Left ventricle myocardium superior (tissue), 1 donor: ENCODE results near the gene KCNJ6. TPM values are rescaled to one million over a fixed set of nuclear protein-coding genes. Genes with fewer than 3 reads are reported as not detected.
"Not testable (repeated sequence)": the region's sequence is repeated elsewhere in the genome, so short reads cannot be mapped to it uniquely, and the experiment has no call there.

Experiments
- ATAC-seq: fragments of 200-7000 bp; cut with Tn5 transposase; one replicate; pipeline ENCODE4 v1.9.1; 2020; ENCODE audit warnings: mild to moderate bottlenecking, moderate library complexity
- DNase-seq: peaks from one replicate; pipeline ENCODE4 v3.0.0-alpha.2; 2020
- intact Hi-C: fragments of 100-400 bp; cut with micrococcal nuclease; formaldehyde crosslinking; loops from one replicate; pipeline ENCODE4 v1.11.0; 2022
- long read RNA-seq: library from polyadenylated mRNA; unstranded; transcript quantifications from one replicate; pipeline ENCODE4 v2.0.0, GENCODE V29; 2021
- total RNA-seq: library from RNA; stranded (reverse); fragmentation: NEBNext Ultra II Directional; extraction: Animal tissue kit (Norgen Biotek cat#: 25700); gene quantifications from one replicate; pipeline ENCODE4 v1.2.1, GENCODE V29; 2021
- donor health status: DM: no; HTN: yes; CAD: no; lungs with severe emphysema.

The KCNJ6 gene, protein sequence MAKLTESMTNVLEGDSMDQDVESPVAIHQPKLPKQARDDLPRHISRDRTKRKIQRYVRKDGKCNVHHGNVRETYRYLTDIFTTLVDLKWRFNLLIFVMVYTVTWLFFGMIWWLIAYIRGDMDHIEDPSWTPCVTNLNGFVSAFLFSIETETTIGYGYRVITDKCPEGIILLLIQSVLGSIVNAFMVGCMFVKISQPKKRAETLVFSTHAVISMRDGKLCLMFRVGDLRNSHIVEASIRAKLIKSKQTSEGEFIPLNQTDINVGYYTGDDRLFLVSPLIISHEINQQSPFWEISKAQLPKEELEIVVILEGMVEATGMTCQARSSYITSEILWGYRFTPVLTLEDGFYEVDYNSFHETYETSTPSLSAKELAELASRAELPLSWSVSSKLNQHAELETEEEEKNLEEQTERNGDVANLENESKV
- not detected for total RNA-seq
- long read RNA-seq: 0 reads

DNA sequence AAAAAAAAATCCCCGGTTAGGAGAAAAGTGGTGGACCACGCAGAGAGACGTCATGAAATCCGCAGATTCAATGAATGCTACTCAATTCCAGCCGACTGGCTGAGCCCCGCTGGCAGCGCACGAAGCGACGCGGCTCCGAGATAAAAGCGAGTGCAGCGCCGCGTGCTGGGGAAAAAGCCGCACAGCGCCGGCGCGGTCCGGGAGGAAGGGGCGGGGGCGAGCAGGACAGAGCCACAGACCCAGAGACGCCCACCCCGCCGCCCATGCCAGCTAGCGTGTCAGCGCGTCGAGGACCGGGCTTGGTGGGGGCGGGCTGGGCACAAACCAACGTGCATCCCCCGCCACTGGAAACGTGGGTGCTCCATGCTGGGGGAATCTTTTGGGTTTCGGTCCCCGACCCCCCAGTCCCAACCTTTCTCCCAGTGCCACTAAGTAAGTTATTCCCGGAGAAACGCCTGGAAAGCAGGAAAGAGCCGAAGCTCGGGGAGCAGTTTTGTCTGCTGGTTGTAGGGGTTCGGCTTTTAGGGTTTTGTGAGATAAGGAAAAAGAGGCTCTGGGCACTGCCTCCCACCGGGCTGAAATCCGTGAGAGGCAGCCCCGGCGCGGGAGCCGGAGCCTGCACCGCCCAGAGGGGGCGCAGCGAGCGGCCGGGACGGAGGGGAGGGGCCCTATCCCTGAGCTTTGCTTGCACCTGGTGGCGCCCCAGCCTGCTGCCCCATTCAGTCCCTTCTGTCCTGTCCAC, at the start of gene KCNJ6:
KCNJ6 (minus strand) TSS at position 148 of the 742 bp plus-strand sequence. CDS start 75,775 bp downstream, outside the sequence.
- ATAC-seq: peak; percentile 70
- DNase-seq: peak; percentile 49
- intact Hi-C loops: no loop called here

DNA sequence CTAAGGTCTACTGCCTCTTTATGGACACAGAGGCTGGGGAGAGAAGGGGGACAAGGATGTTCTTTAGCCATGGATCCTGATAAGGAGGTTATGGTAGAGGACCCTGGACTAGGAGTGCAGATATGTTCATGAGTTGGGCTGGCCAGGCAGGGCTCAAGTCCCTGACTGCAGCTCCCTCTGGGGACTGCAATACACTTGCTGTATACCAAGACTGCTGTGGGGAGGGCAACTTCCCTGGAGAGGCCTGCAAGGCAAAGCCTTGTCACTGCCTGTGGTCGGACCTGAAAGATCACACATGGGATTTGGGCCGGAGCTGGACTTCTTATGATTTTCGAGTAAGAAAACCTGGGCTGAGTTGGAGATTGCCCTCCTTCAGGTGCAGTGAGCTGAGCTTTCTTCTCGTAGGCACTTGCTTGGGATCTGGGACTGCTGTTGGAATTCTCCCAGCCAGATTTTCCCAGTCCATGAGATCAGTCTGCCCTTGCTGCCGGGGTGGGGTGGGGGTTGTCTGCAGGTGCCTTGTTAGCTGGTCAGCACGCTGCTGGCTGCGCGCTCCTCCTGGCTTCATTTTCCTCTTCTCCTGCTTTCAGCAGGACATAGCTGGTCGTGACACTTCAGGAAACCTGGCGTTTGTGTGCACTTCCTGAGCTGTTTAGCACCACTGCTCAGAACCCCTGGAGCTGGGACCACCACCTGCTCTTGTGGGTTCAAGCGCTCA, 49.0 kb upstream of the KCNJ6 start:
- DNase-seq (no peak), ATAC-seq (no peak)
- intact Hi-C loops: no loop called here

DNA sequence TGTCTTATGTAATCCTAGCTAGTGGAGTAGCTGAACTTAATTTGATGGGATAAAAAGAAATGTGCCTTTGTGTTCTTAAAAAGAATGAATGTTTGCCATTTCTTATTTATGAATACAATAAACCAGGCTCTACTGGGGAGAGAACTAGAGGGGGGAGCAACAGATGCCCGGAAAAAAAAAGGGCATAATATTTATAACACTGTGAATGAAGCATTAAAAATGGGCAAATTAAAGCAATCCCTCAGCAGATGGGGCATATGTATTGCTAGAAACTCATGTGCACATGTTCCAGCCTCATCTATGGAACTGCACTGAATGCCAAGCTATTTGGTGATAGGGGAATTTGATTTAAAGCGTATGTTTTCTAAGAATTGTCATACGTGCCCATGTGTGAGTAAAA, 42.3 kb upstream of the KCNJ6 start:
- no peak for ATAC-seq
- no peak for DNase-seq
- intact Hi-C loops: no loop called here

DNA sequence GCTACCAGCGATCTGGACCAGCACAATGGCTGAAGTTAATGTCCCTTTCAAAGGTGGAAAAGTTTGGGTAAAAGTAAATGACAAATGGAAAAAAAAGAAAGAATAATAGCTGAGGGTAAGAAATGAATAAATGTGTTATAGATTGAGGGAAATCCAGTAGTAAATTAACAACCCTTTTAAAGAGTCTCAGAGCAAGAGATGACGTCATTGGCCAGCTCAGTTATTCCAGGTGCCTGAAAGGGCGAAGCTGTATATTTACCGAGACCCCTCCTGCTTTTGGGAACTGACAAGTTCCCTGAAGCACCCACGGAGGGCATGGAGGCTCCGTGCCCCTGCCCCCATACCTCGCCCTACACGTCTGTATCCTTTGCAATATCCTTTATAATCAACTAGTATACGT, 40.5 kb upstream of the KCNJ6 start:
- DNase-seq (no peak), ATAC-seq (no peak)
- intact Hi-C loops: no loop called here

DNA sequence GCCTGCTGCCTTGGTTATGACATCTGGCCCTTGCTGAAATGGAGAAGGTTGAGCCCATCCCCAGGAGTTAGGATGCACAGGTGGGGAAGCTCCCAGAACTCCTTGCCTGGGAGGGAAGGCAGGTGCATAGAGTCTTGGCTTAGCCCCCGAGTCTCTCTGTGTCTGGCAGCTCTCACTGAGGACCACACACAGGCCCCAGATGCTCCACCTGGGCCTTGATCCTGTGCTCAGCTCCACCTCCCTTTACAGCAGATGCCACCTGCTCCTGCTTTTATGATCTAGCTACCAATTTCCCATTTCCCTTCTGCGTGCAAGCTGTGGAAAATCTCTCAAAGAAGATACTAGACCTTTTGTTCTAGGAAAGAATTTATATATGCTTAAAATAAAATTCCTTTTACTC, 28.8 kb upstream of the KCNJ6 start:
- no peak for DNase-seq
- intact Hi-C loops: no loop called here
- no peak for ATAC-seq

DNA sequence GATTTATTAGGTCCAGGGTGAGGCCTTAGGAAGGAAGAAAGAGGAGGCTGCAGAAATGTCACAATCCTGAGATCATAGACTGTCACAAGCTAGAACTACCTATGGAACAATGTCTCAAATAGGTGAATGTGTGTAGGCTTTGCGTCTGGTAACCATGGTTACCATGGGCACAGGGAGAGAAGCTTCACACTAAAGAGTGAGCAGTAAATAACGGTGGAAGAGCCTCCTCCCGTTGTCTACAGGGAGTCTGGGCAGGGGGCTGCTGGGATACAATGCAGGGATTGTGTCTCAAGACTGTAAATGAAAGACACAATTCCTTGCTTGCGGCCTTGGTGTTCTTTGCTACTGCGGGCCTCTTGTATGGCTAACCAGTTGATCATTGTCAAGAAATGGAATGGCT, 28.2 kb upstream of the KCNJ6 start:
- intact Hi-C loops: no loop called here
- no peak for ATAC-seq
- DNase-seq: no peak

DNA sequence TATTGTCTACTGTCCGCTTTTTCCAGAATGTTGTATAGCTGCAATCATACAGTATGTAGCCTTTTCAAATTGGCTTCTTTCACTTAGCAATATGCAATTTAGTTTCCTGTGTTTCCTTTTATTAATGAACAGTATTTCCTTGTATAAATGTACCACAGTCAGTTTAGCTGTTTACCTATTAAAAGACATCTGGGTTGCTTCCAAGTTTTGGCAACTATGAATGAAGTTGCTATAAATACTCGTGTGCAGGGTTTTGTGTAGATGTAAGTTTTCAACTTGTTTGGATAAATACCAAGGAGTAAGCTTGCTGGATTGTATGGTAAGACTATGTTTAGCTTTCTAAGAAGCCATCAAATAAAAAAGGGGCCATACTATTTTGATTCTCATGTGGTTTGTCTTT, 24.4 kb upstream of the KCNJ6 start:
- intact Hi-C loops: no loop called here
- ATAC-seq: peak; percentile 40
- DNase-seq: no peak

DNA sequence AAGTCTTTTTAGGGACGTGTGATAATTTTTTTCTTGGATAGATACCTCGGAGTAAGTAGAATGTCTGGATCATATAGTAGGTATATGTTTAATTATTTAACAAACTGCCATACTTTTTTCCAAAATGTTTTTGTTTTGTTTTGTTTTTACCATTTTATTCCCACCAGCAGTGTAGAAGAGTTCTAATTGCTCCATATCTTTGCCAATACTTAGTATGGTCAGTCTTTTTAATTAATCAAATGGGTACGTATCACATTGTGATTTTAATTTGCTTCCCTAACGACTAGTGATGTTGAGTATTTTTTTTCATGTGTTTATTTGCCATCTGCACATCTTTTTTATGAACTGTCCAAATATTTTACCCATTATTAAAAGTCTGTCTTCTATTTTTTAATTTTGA, 23.6 kb upstream of the KCNJ6 start:
- intact Hi-C loops: no loop called here
- DNase-seq (no peak), ATAC-seq (no peak)

DNA sequence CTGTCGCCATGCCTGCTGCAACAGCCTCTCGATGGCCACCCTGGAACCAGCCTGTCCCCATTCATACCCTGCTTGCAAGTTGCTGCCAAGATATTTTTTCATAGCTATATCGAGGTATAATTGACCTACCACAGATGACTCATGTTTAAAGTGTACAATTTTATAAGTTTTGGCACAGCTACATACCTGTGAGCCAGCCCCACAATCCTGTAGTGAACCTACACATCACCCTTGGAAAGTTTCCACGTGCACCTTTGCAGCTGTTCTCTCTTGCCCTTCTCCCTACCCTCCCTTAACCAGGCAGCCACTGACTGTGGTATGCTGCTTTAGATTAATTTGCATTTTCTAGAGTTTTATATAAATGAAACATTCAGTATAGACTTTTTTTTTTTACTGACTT, 23.0 kb upstream of the KCNJ6 start:
- intact Hi-C loops: no loop called here
- ATAC-seq (no peak), DNase-seq (no peak)

DNA sequence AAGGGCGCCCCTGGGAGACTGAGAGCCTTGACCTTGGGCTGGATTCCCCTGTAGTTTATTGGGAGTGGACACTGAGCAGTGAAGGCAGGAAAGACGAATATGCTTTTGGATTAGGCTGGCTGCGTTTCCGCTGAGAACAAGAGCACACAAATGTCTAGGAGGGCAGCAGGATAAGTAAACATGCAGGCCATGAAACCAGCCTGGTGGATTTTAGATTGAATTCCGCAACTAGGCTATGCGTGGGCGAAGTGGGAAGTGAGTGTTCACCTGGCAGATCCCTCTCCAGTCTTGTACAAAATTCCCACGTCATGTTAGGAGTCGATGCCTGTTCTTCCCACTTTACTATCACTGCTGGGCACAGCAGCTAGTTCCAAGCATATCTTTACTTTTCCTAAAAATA, 21.4 kb upstream of the KCNJ6 start:
- intact Hi-C loops: no loop called here
- no peak for ATAC-seq
- no peak for DNase-seq

DNA sequence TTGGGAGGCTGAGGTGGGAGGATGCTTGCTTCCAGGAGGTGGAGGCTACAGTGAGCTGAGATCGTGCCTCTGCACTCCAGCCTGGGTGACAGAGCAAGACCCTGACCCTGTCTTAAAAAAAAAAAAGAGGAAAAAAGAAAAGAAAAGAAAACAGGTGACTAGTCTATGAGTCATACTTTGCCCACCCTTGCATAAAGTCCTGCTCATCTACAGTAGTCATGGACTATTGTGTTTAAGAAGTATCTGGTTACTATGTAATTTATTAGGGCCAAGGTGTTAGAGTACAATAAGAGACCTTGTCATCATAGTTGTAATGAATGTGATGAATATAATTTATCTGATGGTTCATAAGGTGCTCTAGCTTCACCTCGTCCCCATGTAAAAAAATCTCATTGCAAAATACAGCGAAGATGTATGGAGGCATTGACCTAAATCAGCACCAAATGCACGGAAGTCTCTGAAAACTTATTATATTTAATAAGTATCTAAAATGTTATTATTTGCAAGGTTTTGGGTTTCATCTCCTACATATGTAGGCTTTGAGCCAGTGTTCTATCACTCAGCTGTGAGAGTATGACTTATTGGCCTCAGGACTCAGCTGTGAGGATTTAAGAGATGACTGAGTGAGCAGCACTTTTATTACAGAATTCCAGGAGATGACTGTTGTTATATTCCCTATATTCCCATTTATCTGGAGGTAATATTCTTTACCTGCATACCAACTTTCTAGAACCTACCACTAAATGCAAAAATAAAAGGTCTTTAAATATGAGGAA, 19.9 kb upstream of the KCNJ6 start:
- intact Hi-C loops: no loop called here
- DNase-seq: no peak
- no peak for ATAC-seq

DNA sequence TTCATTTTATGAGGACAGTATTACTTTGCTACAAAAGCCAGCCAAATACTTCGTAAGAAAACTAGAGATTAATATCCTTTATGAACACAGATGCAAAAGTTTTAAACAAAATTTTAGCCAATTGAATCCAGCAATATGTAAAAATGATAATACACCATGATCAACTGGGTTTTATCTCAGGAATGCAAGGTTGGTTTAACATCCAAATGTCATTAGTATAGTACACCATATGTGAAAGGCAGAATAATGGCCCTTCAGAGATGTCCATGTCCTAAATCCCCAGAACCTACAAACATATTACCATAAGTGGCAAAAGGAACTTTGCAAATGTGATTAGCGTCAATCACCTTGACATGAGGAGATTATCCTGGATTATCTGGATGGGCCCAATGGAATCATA, 16.7 kb upstream of the KCNJ6 start:
- intact Hi-C loops: no loop called here
- ATAC-seq: no peak
- no peak for DNase-seq

DNA sequence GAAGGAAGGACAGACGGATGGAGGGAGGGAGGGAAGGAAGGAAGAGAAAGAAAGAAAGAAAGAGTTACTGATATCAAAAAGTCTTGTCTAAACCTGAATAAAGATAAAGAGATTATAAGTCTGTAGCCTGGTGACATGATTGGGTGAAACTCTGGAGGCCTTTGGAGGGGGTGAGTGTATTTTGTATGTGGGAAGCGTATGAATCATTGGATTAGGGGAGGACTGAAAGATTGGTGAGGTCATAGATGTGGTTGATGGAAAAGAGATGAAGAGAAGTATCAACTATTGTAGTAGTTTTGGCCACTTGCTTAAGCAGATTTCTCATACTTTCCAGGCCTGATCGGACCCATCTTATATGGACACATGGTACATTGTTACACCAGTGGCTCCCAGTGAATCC, 11.5 kb upstream of the KCNJ6 start:
- DNase-seq (no peak), ATAC-seq (no peak)
- intact Hi-C loops: no loop called here

DNA sequence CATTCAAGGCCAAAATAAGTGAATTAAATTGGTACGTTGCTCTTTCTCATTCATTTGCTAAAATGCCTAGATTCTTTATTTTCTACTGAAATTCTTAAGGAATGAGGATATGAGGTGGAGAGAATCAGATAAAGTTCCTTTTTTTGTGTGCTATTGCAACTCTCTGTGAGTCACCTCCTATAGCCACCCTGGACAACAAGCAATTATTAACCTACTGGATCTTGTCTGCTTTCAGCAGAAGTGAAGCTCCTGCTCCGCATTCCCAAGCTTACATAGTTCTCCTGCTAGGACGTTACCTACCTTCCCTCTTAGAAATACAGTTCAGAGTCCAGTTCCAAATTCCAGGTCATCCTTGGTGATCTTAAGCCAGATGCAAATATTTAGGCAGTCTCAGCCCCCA, 4.8 kb upstream of the KCNJ6 start:
- ATAC-seq: no peak
- intact Hi-C loops: no loop called here
- no peak for DNase-seq

DNA sequence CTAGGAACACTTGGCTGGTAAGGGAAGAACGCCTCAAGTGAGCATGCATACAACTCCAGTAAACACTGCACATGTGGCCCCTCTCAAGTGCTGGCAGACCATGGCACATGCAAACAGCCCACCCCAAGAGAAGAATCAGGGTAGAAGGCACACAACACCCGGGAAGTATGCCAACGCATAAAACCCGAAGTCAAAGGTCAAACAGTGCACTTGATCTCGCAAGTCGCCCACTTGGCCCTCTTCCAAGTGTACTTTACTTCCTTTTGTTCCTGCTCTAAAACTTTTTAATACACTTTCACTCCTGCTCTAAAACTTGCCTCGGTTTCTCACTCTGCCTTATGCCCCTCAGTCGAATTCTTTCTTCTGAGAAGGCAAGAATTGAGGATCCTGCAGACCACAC, 4.0 kb upstream of the KCNJ6 start:
- ATAC-seq, DNase-seq: not testable (repeated sequence)

DNA sequence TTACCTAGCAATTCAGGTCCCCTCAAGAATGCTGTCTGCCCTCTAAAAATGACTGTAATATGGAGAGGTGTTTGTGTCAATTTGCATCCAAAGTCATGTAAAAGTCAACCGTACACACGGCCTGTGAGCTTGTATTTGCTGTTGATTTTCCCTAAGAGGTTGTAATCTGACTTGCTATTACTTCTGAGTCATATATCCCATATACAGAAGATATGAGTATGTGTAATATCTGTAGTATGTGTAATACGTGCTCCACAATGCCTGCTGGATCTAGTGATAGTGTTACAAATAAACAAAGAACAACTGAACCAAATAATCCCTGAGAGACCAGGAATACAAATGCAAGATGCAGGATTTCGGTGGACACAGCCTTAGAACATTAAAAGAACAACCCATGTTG, 1.4 kb upstream of the KCNJ6 start:
- ATAC-seq: no peak
- intact Hi-C loops: no loop called here
- DNase-seq: no peak

More for the DNA sequence above, 4.0 kb upstream of the KCNJ6 start:
- intact Hi-C loops: not testable (repeated sequence)

DNA sequence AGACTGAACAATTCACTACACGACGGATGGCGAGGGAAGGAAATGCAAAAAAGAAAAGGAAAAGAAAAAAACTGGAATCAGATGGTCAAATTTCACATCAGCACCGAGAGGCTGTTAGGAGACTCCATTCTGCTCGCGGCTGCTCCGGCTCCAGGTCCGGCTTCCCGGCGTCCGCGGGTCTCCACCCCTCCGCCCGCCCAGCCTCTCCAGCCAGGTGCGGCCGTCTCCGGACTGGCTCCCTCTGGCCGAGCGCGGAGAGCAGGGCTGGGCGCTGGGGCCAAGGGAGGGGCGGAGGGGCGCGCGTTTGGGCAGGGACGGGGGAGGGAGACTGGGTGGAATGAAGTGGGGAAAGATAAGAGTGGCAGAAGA, 332 bp downstream of the KCNJ6 start:
- intact Hi-C loops: no loop called here
- no peak for ATAC-seq
- no peak for DNase-seq

DNA sequence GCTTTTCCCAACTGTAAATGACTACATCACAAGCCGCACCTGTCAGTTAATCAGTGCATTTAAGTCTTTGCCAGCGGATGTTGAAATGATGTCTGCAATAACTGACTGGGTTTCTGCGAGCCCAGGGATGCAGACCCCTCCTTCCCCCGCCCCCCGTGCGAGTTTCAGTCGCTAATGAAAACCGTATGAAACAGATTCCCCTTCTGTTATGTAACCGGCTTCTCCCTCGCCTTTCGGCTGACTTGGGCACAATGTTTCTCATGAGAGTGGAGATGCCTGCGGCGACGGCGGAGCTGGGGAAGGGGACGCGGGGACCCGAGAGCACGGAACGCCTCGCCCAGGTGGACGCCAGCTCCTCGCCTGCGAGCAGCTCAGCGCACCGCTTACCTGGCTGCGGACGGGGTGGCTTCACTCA, 753 bp downstream of the KCNJ6 start:
- no peak for DNase-seq
- no peak for ATAC-seq
- intact Hi-C loops: no loop called here

DNA sequence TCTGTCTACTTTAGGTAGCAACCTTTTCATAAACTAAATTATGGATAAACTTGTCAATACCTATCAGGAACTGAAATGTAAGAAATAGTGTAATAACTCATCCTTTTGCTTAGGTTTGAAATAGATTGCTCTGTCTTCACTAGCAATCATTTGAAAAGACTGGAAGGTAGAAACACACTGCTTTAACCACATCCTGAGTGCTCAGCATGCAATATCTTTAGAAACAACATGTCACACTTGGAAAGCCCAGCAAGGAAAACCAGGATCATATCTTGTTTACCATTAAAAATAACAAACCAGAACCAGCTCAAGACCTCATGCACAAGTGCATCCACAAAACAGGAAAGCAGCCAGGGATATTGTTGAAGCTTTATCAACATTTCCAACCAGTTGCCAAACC, 3.6 kb downstream of the KCNJ6 start:
- no peak for ATAC-seq
- DNase-seq: no peak
- intact Hi-C loops: no loop called here
